Neural progenitor cell (in vitro differentiated cells): ENCODE measurements around the gene CGB1.
"Not testable (repeated sequence)": the region's sequence is repeated elsewhere in the genome, so short reads cannot be mapped to it uniquely, and the experiment has no call there.

Experiments used
- CTCF ChIP-seq: fragments of 200-600 bp; sonication (generic); IDR thresholded peaks from 2 replicates; pipeline ENCODE4 v1.5.1; 2017; ENCODE audit warnings: antibody characterized with exemption, mild to moderate bottlenecking
- EZH2 ChIP-seq: fragments of 200-600 bp; sonication (generic); IDR thresholded peaks from 2 replicates; pipeline ENCODE4 v1.6.1; 2017; ENCODE audit warnings: antibody characterized with exemption, mild to moderate bottlenecking, moderate library complexity
- EZH2phosphoT487 ChIP-seq: fragments of 200-600 bp; sonication (generic); IDR thresholded peaks from 2 replicates; pipeline ENCODE4 v1.6.1; 2017; ENCODE audit warnings: antibody characterized with exemption

GRCh38 chr19:49025088-49025487 lies 11.6 kb downstream of the CGB1 start:
- not testable (repeated sequence) for TF ChIP-seq CTCF, EZH2phosphoT487, EZH2
